Stimulated activated CD4-positive, alpha-beta T cell treated with anti-CD3 and anti-CD28 coated beads, Interleukin-15, amount 100 ng/mL, for 1 hour (primary cell): Measurements from ENCODE around the gene NUTM1.

Experiments
- DNase-seq, 2 donors: peaks; one replicate each; pipeline ENCODE4 v3.0.0-alpha.2; 2020; ENCODE audit warnings: low read depth in 1 of 2, low spot score in 1 of 2

Gene NUTM1

GRCh38 chr15:34342737-34343575 lies at the start of gene NUTM1, which contains the start of gene NOP10:
Gene NUTM1, plus strand, starts transcription at chr15:34343315. Its CDS starts 382 bp downstream, at chr15:34343697.
Gene NOP10, minus strand, starts transcription at chr15:34343136. Its CDS starts 63 bp downstream, at chr15:34343073.
- DNase-seq, result peak; percentile 85 to 91

GRCh38 chr15:34297059-34297458 lies 46.1 kb upstream of the NUTM1 start:
- DNase-seq, result no peak

GRCh38 chr15:34301058-34301457 lies 42.1 kb upstream of the NUTM1 start:
- no peak for DNase-seq

- DNase-seq, result no peak
These were observed 38.5 kb upstream of the NUTM1 start for GRCh38 chr15:34304613-34305012.

- no peak for DNase-seq
These were observed 31.6 kb upstream of the NUTM1 start for GRCh38 chr15:34311563-34311962.

- DNase-seq, result no peak
These were observed 28.3 kb upstream of the NUTM1 start for GRCh38 chr15:34314491-34315490.

GRCh38 chr15:34318277-34319079 lies 24.6 kb upstream of the NUTM1 start:
- DNase-seq, result no peak

- DNase-seq, result no peak
These were observed 19.9 kb upstream of the NUTM1 start for GRCh38 chr15:34323217-34323616.

- no peak for DNase-seq
These were observed 18.2 kb upstream of the NUTM1 start for GRCh38 chr15:34324933-34325332.

GRCh38 chr15:34325368-34325767 lies 17.7 kb upstream of the NUTM1 start:
- DNase-seq, result no peak

- no peak for DNase-seq
These were observed 15.2 kb upstream of the NUTM1 start for GRCh38 chr15:34327906-34328305.

- no peak for DNase-seq
These were observed 14.1 kb upstream of the NUTM1 start for GRCh38 chr15:34329006-34329405.

GRCh38 chr15:34330279-34330678 lies 12.8 kb upstream of the NUTM1 start:
- DNase-seq, result no peak

- no peak for DNase-seq
These were observed 11.3 kb upstream of the NUTM1 start for GRCh38 chr15:34331809-34332208.

GRCh38 chr15:34332553-34333120 lies 10.5 kb upstream of the NUTM1 start:
- no peak for DNase-seq

- no peak for DNase-seq
These were observed 8.4 kb upstream of the NUTM1 start for GRCh38 chr15:34334672-34335071.

- no peak for DNase-seq
These were observed 7.7 kb upstream of the NUTM1 start for GRCh38 chr15:34335176-34336032.

- no peak for DNase-seq
These were observed 6.7 kb upstream of the NUTM1 start for GRCh38 chr15:34336231-34336990.

GRCh38 chr15:34336991-34337556 lies 6.0 kb upstream of the NUTM1 start:
- DNase-seq, result no peak
